NCI-H146 treated with DMSO at 0.1 percent for 48 hours (cell line): Measurements from ENCODE around the gene GRID1.

ENCODE experiments used
- DNase-seq: peaks from one replicate; lab custom pipeline; 2025; ENCODE audit not compliant: unreplicated experiment; lab: John Stamatoyannopoulos, UW

GRID1 gene

GRCh38 chr10:86218160-86218559 is 148.4 kb downstream of the GRID1 start:
- DNase-seq, result no peak

- no peak for DNase-seq
These were observed 149.1 kb downstream of the GRID1 start for GRCh38 chr10:86217371-86218080.

- no peak for DNase-seq
These were observed 149.7 kb downstream of the GRID1 start for GRCh38 chr10:86216886-86217285.

- DNase-seq, result no peak
These were observed 150.9 kb downstream of the GRID1 start for GRCh38 chr10:86215712-86216111.

GRCh38 chr10:86215046-86215445 is 151.5 kb downstream of the GRID1 start:
- no peak for DNase-seq

GRCh38 chr10:86213148-86213547 is 153.4 kb downstream of the GRID1 start:
- DNase-seq, result no peak

- DNase-seq, result no peak
These were observed 154.2 kb downstream of the GRID1 start for GRCh38 chr10:86212391-86212700.

GRCh38 chr10:86211691-86212390 is 154.8 kb downstream of the GRID1 start:
- DNase-seq, result no peak

- DNase-seq, result peak; percentile 23
These were observed 156.2 kb downstream of the GRID1 start for GRCh38 chr10:86210416-86210815.

- no peak for DNase-seq
These were observed 156.9 kb downstream of the GRID1 start for GRCh38 chr10:86209726-86210125.

- DNase-seq, result no peak
These were observed 159.4 kb downstream of the GRID1 start for GRCh38 chr10:86207226-86207625.

GRCh38 chr10:86206240-86206579 is 160.4 kb downstream of the GRID1 start:
- no peak for DNase-seq

GRCh38 chr10:86205306-86206239 is 161.0 kb downstream of the GRID1 start:
- no peak for DNase-seq

GRCh38 chr10:86204421-86205305 is 161.9 kb downstream of the GRID1 start:
- no peak for DNase-seq

- no peak for DNase-seq
These were observed 163.3 kb downstream of the GRID1 start for GRCh38 chr10:86203162-86203905.

GRCh38 chr10:86202226-86202735 is 164.3 kb downstream of the GRID1 start:
- DNase-seq, result no peak

- no peak for DNase-seq
These were observed 165.7 kb downstream of the GRID1 start for GRCh38 chr10:86200867-86201266.

- no peak for DNase-seq
These were observed 166.3 kb downstream of the GRID1 start for GRCh38 chr10:86200269-86200668.

- DNase-seq, result no peak
These were observed 167.6 kb downstream of the GRID1 start for GRCh38 chr10:86199041-86199440.

GRCh38 chr10:86198271-86198670 is 168.3 kb downstream of the GRID1 start:
- DNase-seq, result no peak
